ENCODE measurements around the gene USP31.
"Not testable (repeated sequence)": the region's sequence is repeated elsewhere in the genome, so short reads cannot be mapped to it uniquely, and the experiment has no call there.

USP31 gene

GRCh38 chr16:23131931-23132621 is 17.2 kb downstream of the USP31 start:
- DNase-seq = no peak

GRCh38 chr16:23131436-23131835 is 17.8 kb downstream of the USP31 start:
- no peak for DNase-seq

GRCh38 chr16:23131036-23131435 is 18.2 kb downstream of the USP31 start:
- DNase-seq = no peak

- no peak for DNase-seq
These were observed 19.6 kb downstream of the USP31 start for GRCh38 chr16:23129686-23130085.

- DNase-seq = no peak
These were observed 21.2 kb downstream of the USP31 start for GRCh38 chr16:23128056-23128455.

GRCh38 chr16:23125277-23125676 is 24.0 kb downstream of the USP31 start:
- no peak for DNase-seq

GRCh38 chr16:23124315-23124714 is 24.9 kb downstream of the USP31 start:
- peak; percentile 66 for DNase-seq

GRCh38 chr16:23122144-23122543 is 27.1 kb downstream of the USP31 start:
- DNase-seq = no peak

GRCh38 chr16:23121024-23121423 is 28.2 kb downstream of the USP31 start:
- DNase-seq = no peak

- DNase-seq = no peak
These were observed 28.7 kb downstream of the USP31 start for GRCh38 chr16:23120562-23120961.

GRCh38 chr16:23119570-23119969 is 29.7 kb downstream of the USP31 start:
- DNase-seq = peak; percentile 55

GRCh38 chr16:23114131-23114904 is 34.9 kb downstream of the USP31 start:
- DNase-seq = no peak

- DNase-seq = no peak
These were observed 36.1 kb downstream of the USP31 start for GRCh38 chr16:23113185-23113584.

GRCh38 chr16:23110257-23110899 is 38.9 kb downstream of the USP31 start:
- no peak for DNase-seq

GRCh38 chr16:23107936-23108335 is 41.3 kb downstream of the USP31 start:
- DNase-seq = no peak

- DNase-seq = no peak
These were observed 42.1 kb downstream of the USP31 start for GRCh38 chr16:23107117-23107516.

GRCh38 chr16:23105309-23105708 is 43.9 kb downstream of the USP31 start:
- DNase-seq = no peak

GRCh38 chr16:23104032-23104955 is 45.0 kb downstream of the USP31 start:
- no peak for DNase-seq

- no peak for DNase-seq
These were observed 45.6 kb downstream of the USP31 start for GRCh38 chr16:23103603-23104002.

GRCh38 chr16:23101012-23101550 is 48.2 kb downstream of the USP31 start:
- DNase-seq = no peak

GRCh38 chr16:23096450-23096849 is 52.8 kb downstream of the USP31 start:
- DNase-seq = not testable (repeated sequence)

GRCh38 chr16:23094136-23094535 is 55.1 kb downstream of the USP31 start:
- not testable (repeated sequence) for DNase-seq

GRCh38 chr16:23092801-23093117 is 56.5 kb downstream of the USP31 start:
- DNase-seq = no peak
